HL-60 (cell line): Measurements from ENCODE around the gene NOS1.

ENCODE experiments used
- CTCF ChIP-seq: IDR thresholded peaks from one replicate; pipeline ENCODE4 v1.5.1; 2011; ENCODE audit warnings: low read length, control low read depth, inconsistent platforms; ENCODE audit not compliant: insufficient read depth
- POLR2AphosphoS5 ChIP-seq: IDR thresholded peaks from 2 replicates; pipeline ENCODE4 v1.6.1; 2012; ENCODE audit warnings: low read depth
- REST ChIP-seq: IDR thresholded peaks from 2 replicates; pipeline ENCODE4 v1.6.1; 2012; ENCODE audit warnings: low read depth; ENCODE audit not compliant: insufficient replicate concordance
- SPI1 ChIP-seq: IDR thresholded peaks from 2 replicates; pipeline ENCODE4 v1.6.1; 2012; ENCODE audit warnings: low read depth, mild to moderate bottlenecking, borderline replicate concordance

GRCh38 chr12:117165342-117165741 is 196.1 kb downstream of the NOS1 start:
- TF ChIP-seq CTCF (no peak), POLR2AphosphoS5 (no peak), REST (no peak), SPI1 (no peak)
